ENCODE data around the gene CHGA. TPM values are rescaled to one million over a fixed set of nuclear protein-coding genes. Genes with fewer than 3 reads are reported as not detected.

CHGA gene
- total and polyA plus RNA-seq, 2 of the 8 experiments (the other 6 are each of a cell fraction or from before 2014, with no cell fraction given) = 17.5 to 28.2 TPM

GRCh38 chr14:92927349-92928257 is 4.7 kb downstream of the CHGA start:
- H4K91ac ChIP-seq (replicated peaks; ENCODE audit: insufficient read length, low read length) = no peak overlapping the region
- H3K18ac ChIP-seq (ENCODE audit: extremely low read depth, low read length) = no peak overlapping the region
- H3K79me1 ChIP-seq (ENCODE audit: low read depth, low read length) = no peaks in the 10 kb centered on the region
- CTCF ChIA-PET (ENCODE audit: partially characterized antibody) = interaction anchor here (0.9 to 2.2 kb wide), 3 partner anchors 12 to 251 kb away, joined by 3 to 6 read pairs (median 4); no protein-coding TSS in a partner anchor
- no peak overlapping the region for H3K4me3 ChIP-seq (ENCODE audit: extremely low read depth in 1 of 4, insufficient read depth in 2 of 4, low read depth in 3 of 4, low read length in 4 of 4)
- POLR2A ChIA-PET (ENCODE audit: partially characterized antibody) = no interaction called here
- H3K79me2 ChIP-seq (ENCODE audit: control insufficient read depth in 1 of 2, insufficient read depth in 2 of 2, low read length in 2 of 2) = no peaks in the 10 kb centered on the region
- DNase-seq (ENCODE audit: low read depth in 1 of 2, low spot score in 2 of 2) = no peak
- no peak overlapping the region for H2AK5ac ChIP-seq (ENCODE audit: low read depth, low read length)
- H2BK120ac ChIP-seq (replicated peaks; ENCODE audit: low read depth, low read length) = no peak overlapping the region
- TF ChIP-seq KDM1A (IDR thresholded peaks at IDR 0.05; ENCODE audit: borderline replicate concordance, low read length) = 0 out of 2 replicates have a peak, but pooled peaks have one; percentile 15
- no peak for TF ChIP-seq TAF1 (IDR thresholded peaks at IDR 0.05; ENCODE audit: low read depth, low read length)
- 89% methylated on average over 14 of the region's 14 CpGs; no CpG with 5 or more reads in 1 of the 2 experiments for WGBS, 2 experiments (ENCODE audit: extremely low coverage in 1 of 2, insufficient coverage in 1 of 2, insufficient read length in 1 of 2, insufficient replicate concordance in 2 of 2, low coverage in 1 of 2, low lambda C conversion rate in 2 of 2, missing lambda C conversion rate in 1 of 2)
- no peak overlapping the region for H3K9ac ChIP-seq (replicated peaks in 1 of 4; ENCODE audit: extremely low read depth in 1 of 4, low read depth in 3 of 4, low read length in 3 of 4)
- H4K8ac ChIP-seq (ENCODE audit: extremely low read depth, insufficient read depth, low read length) = no peak overlapping the region
- H2AFZ ChIP-seq (ENCODE audit: low read length) = no peak overlapping the region
- no peak overlapping the region for H2BK20ac ChIP-seq (ENCODE audit: low read length)
- no peaks in the 10 kb centered on the region for H3K36me3 ChIP-seq (ENCODE audit: control insufficient read depth in 2 of 4, insufficient read depth in 4 of 4, low read length in 3 of 4)
- no peak for FAIRE-seq
- H3K4me1 ChIP-seq (replicated peaks in 1 of 4; ENCODE audit: control insufficient read depth in 3 of 4, insufficient read depth in 4 of 4, low read length in 3 of 4) = peaks cover 0 to 14% (median 4%) of the 10 kb centered on the region in 4 experiments; a peak in 4 of 7 replicates
- no peaks in the 10 kb centered on the region for H3K9me3 ChIP-seq (ENCODE audit: insufficient read depth in 2 of 2, low read depth in 1 of 2, low read length in 1 of 2)
- peaks cover 12% of the 10 kb centered on the region; the same call in 1 of the 2 replicates for H3K23me2 ChIP-seq (ENCODE audit: low read depth, low read length)
- no peak overlapping the region for H3K56ac ChIP-seq (replicated peaks; ENCODE audit: insufficient read length, low read depth, low read length)
- no peak overlapping the region for H3K27ac ChIP-seq (ENCODE audit: low read depth, low read length)
- H2BK15ac ChIP-seq (ENCODE audit: low read length) = no peak overlapping the region
- H3K27me3 ChIP-seq (replicated peaks in 1 of 4; ENCODE audit: control insufficient read depth in 3 of 4, extremely low read depth in 1 of 4, insufficient read depth in 3 of 4, low read length in 3 of 4) = peaks cover 0 to 1% (median 0%) of the 10 kb centered on the region in 4 experiments; a peak in 2 of 7 replicates
- H3K4ac ChIP-seq (replicated peaks; ENCODE audit: insufficient read length, low read depth, low read length) = no peak overlapping the region
- no peak overlapping the region for H3K4me2 ChIP-seq (ENCODE audit: insufficient read depth in 1 of 2, low read depth in 2 of 2, low read length in 2 of 2)
- H2BK5ac ChIP-seq (ENCODE audit: low read depth, low read length) = no peak overlapping the region
- H3K14ac ChIP-seq (ENCODE audit: insufficient read length) = no peak overlapping the region
- H4K20me1 ChIP-seq (replicated peaks in 1 of 2; ENCODE audit: control insufficient read depth in 1 of 2, insufficient read depth in 2 of 2, low read length in 2 of 2) = peaks cover 0 to 2% of the 10 kb centered on the region in 2 experiments
- H3K23ac ChIP-seq (ENCODE audit: insufficient read length) = no peak overlapping the region
- no peak overlapping the region for H2BK12ac ChIP-seq (ENCODE audit: low read depth, low read length)
- no peak overlapping the region for H4K5ac ChIP-seq (ENCODE audit: insufficient read length, low read depth, low read length)

Data from H1 (cell line).